Measurements from ENCODE around the gene SPDYE6.

GRCh38 chr7:102323914-102324195 lies 32.4 kb downstream of the SPDYE6 start:
- TF ChIP-seq, protein P1, sequence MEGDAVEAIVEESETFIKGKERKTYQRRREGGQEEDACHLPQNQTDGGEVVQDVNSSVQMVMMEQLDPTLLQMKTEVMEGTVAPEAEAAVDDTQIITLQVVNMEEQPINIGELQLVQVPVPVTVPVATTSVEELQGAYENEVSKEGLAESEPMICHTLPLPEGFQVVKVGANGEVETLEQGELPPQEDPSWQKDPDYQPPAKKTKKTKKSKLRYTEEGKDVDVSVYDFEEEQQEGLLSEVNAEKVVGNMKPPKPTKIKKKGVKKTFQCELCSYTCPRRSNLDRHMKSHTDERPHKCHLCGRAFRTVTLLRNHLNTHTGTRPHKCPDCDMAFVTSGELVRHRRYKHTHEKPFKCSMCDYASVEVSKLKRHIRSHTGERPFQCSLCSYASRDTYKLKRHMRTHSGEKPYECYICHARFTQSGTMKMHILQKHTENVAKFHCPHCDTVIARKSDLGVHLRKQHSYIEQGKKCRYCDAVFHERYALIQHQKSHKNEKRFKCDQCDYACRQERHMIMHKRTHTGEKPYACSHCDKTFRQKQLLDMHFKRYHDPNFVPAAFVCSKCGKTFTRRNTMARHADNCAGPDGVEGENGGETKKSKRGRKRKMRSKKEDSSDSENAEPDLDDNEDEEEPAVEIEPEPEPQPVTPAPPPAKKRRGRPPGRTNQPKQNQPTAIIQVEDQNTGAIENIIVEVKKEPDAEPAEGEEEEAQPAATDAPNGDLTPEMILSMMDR (IDR thresholded peaks at IDR 0.05): no peak
- no peak for TF ChIP-seq ZFX (IDR thresholded peaks at IDR 0.05; ENCODE audit: borderline replicate concordance)

Measured in 22Rv1 (cell line).